ENCODE results near the gene S100A4.

- no peak for TF ChIP-seq CTCF (IDR thresholded peaks at IDR 0.05)
- TF ChIP-seq POLR2A (IDR thresholded peaks at IDR 0.05): no peak
- no peak for TF ChIP-seq POLR2AphosphoS5 (IDR thresholded peaks at IDR 0.05)
Measured at GRCh38 chr1:153546796-153547559, 1.4 kb upstream of the S100A4 start.

Data from suprapubic skin (tissue), 4 donors.